HG03469 (cell line): ENCODE measurements around the gene EMX1.

Experiments used
- ATAC-seq: cut with Tn5 transposase; IDR thresholded peaks from one replicate; pipeline ENCODE4 v1.9.1; 2021; ENCODE audit warnings: mild to moderate bottlenecking, moderate library complexity, moderate number of reproducible peaks; ENCODE audit not compliant: unreplicated experiment

The EMX1 gene

DNA sequence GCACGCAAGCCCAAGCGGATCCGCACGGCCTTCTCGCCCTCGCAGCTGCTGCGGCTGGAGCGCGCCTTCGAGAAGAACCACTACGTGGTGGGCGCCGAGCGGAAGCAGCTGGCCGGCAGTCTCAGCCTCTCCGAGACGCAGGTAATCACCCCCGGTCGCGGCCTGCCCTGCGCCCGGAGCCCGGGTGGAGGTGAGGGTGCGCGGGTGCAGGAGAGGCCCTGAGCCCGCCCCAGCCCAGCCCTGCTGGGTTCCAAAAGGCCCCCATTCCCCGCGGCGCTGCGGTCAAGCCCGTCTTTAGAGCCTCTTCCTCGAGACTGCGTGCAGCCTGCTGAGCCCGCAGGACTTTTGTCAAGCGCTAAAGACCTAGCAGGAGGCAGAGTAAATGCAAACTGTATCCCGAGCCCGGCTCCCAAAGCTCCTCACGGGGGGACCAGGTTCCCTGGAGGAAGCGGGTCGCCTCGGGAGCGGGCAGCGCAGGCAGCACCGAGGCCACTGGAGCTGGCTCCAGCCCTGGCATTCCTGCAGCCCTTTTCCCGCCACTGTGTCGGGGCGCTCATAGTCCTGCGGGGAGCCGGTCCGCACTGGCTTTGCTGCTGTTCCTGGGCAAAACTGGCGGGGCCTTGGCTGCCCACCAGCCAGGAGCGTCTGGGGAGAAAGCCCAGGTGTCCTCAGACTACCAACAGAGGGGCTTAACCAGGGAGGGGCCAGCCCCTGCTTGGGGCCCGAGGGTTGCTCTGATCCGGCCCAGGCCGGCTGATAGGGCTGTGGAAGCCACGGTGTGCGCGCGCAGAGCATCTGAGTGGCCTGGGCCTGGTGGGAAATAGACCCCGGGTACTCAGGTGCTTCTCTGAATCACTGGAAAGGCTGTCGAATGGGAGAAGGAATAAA is 7.3 kb downstream of the EMX1 start:
- no peak for ATAC-seq

DNA sequence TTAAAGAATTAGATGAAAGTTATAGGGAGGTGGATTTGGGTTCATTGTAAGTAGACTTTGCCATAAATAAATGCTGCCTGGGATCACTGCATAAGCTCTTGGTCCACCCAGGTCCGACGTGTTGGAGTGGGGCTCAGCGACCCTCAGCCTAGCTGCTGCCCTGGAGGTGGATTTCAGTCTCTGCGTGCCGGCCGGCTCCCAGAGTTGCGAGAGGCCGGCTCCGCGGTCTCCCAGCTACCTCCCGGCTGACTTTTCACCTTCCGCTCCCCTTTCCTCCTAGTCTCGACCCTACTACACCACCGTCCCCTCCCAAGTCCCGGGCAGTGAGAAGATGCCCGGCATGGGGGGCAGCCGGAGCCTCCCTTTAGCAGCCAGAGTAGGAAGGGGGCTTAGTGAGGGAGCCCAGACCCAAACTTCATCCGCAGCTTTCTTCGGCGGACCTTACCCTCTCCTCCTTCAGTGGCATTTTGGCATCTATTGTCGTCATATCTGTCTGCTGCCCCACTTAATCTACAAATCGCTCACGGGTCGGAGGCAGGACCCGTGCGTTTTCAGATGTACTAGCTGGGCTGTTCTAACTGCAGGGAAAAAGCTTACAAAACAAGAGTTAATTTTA is 8.1 kb downstream of the EMX1 start:
- no peak for ATAC-seq

DNA sequence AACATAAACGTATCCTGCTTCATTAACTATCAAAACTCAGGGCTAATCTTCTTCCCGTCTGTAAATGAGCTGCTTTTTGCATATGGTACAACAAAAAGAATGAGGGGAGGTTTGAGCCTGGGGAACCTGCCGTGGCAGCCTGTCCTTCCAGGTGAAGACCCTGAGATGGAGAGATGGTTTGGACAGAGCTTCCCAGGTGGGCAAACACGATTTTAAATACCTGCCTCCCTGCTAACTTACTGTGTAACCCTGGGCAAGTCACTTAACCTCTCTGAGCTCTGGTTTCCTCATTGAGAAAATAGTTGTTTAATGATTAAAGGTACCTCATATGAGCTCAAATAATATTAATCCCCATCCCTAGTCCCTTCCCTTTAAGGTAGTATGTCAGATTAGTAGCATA is 9.0 kb downstream of the EMX1 start:
- no peak for ATAC-seq

DNA sequence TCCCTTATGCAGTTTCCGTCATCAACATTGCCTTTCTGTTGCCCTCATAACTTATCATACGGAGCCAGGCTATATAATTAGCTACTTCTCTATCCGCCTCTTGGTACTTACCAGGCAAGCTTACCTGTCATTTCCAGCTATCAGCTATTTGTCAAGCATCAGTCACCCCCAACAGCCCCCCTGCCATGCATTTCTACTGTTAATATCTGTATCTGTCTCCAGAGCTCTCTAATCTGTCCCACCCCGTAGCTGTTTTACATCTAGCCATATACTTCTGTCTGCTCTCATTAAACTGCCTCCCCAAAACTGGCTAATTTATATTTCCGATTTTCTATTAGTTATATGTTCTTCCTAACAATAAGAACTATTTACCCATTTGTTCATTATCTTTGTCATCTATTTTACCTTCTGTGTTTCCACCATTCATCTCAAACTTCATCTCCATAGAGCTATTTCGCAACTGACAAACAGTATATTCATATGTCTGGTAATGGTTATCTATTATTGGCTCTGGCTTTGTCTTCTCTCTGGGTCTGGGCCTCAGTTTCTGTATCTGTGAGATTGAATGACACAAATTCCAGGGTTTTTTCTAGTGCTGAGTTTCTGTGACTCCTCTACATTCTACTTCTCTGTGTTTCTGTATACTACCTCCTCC is 9.6 kb downstream of the EMX1 start:
- ATAC-seq: no peak

- ATAC-seq: no peak
These were observed 10.6 kb downstream of the EMX1 start for GRCh38 chr2:72927619-72928550.

GRCh38 chr2:72929010-72929409 is 11.7 kb downstream of the EMX1 start:
- no peak for ATAC-seq

DNA sequence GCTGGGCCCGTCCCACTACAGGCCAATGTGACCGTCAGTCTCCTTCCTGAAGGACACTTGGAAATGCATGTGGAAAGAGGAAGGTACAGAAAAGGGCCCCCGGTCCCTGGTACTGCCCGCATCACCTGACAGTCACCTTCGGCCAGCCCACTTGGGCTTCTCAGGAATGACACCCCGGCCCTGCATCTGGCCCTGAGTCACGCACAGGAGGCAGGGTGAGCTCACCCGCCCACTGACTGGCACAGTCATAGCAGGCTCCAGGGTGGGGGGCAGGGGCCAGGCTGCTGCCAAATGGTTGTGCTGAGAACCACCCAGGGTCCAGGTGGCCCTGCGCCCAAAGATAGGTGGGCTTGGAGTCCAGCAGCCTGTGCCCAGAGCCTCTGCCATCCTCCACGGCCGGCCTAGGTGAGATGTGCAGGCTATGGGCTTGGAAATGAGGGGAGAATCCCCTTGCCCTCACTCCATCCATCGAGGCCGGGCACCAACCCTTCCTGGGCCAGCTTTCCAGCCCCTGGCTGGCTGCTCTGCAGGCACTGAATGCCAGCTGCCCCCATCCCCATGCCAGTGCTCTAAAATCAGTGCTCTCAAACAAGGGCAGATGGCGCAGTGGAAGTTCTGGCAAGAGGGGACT is 14.1 kb downstream of the EMX1 start:
- no peak for ATAC-seq

DNA sequence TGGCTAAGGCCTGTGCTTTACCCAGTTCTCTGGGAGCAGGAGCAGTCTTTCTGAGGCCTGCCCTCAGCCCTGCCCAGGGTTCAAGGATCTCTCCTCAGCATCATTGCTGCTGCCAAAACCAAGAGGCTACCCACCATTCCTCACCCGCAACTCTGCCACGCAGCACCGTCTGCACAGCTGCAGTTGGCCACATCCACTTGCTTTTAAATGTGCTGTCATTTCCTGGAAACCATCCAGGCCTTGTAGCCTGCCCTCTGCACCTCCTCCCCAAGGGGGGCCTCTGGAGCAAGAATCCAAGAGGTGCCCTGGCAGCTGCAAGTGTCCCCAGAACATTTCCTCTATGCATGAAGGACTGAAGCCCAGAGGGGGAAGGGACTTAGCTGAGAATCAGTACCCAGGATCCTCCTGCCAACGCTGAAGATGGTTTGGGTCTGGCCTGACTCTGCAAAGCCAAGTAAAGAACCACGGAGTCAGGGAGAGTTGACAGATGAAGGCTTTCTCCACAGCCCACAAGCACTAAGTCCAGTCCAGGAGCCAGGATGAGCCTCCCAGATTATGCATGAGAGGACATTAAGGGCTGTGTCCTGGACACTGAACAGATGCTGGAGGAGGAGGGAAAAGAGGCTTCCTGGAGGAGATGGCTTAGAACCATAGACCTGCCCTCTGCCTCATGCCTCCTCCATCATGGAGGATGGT is 14.9 kb downstream of the EMX1 start:
- ATAC-seq: no peak

DNA sequence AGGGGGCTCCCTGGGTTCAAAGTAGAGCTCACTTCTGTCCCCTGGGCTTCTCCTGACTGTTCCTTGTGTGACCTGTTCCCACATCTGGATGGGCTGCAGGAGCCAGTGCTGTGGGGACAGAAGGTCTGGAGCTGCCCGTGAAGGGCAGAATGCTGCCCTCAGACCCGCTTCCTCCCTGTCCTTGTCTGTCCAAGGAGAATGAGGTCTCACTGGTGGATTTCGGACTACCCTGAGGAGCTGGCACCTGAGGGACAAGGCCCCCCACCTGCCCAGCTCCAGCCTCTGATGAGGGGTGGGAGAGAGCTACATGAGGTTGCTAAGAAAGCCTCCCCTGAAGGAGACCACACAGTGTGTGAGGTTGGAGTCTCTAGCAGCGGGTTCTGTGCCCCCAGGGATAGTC is 15.5 kb downstream of the EMX1 start:
- no peak for ATAC-seq

GRCh38 chr2:72933207-72933606 is 15.9 kb downstream of the EMX1 start:
- no peak for ATAC-seq

- no peak for ATAC-seq
These were observed 16.4 kb downstream of the EMX1 start for GRCh38 chr2:72933646-72934151.

DNA sequence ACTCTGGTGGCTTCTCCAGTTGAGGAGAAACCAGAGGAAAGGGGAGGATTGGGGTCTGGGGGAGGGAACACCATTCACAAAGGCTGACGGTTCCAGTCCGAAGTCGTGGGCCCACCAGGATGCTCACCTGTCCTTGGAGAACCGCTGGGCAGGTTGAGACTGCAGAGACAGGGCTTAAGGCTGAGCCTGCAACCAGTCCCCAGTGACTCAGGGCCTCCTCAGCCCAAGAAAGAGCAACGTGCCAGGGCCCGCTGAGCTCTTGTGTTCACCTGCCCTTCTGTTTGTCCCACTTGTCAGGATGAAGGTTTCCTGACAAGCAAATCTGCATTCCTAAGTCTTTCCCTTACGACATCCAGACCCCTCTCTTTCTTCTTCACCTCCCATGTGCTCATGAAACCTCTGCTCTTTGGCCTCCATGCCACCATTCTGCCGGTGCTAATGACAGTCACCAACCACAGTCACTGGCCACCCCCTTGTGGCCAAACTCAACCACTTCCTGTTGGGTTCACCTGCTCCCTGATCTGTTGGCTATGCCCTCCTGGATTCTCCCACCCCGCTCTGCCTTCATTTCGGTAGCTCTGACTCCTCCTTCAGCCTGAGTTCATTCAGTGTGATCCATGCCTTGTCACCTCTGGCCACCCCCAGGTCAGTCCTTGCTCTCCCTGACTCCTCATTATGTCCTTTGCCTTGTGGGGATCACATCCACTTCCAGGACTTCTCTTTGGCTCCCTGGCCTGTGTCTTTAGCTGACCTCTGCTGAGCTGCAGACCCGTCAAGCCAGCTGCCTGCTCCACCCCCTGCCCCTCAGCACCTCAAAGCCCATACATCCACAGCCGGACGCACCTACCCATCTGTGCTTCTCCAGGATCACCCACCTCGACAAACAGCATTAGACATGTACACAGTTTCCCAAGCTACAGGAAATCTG is 17.6 kb downstream of the EMX1 start:
- no peak for ATAC-seq

- no peak for ATAC-seq
These were observed 18.3 kb downstream of the EMX1 start for GRCh38 chr2:72935611-72935957.

GRCh38 chr2:72936660-72937355 is 19.5 kb downstream of the EMX1 start:
- no peak for ATAC-seq

- ATAC-seq: no peak
These were observed 20.0 kb downstream of the EMX1 start for GRCh38 chr2:72937356-72937669.

DNA sequence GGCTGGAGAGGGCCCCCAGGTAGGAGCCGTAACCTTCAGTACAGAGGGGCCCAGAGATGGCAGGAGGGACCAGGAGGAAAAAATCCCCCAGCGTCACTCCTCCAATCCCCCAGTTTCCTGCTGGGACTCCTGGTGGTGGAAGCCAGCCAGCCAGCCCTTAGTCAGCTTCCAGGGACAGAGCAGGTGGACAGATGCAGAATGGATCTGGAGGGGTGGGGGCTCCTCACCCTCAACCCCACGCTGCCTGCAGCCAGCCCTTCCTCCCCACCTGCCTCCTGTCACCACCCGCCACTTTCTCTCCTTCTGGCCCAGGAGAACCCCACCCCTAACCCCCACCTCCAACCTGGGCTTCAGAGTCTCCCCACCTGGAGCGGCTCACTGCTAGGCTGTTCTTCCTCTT is 21.1 kb downstream of the EMX1 start:
- ATAC-seq: no peak

DNA sequence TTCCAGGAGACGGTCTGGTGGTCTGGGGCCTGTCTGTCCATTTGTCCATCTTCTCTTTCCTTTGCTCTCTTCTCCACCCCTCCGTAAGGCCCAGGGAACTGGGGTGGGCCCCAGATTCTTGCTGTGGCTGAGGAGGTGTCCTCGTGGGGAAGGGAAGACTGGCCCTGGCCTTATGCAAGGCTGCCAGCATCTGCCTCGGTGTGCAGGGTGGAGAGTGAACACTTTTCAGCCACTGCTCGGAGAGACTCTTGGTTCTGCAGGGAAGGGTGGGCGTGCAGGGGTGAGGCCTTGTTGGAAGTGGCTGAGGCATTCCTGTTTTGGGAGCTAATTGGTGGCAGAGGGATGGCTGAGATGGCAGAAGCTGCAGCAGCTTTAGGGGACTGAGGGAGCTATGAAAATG is 23.0 kb downstream of the EMX1 start:
- ATAC-seq: no peak

DNA sequence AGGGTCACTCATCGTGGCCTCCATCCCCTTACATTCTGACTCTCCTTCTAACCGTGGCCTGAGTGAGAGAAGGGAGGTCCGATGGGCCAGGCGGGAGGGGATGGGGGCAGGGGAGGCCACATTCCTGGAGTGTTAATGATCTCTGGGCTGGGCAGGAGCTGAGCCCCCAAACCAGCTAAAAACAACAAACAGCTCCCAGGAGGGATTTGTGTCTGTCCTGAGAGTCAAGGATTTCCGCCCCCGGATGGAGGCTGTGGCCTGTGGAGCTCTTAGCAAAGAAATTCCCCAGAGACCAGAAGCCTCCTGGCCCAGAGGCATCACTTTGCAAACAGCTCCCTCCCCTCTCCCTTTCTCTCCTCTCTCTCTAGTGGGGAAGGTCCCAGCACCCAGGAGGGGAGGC is 23.5 kb downstream of the EMX1 start:
- no peak for ATAC-seq
